GM19324 (cell line): ENCODE results near the gene FLYWCH2.
"Not testable (repeated sequence)": the region's sequence is repeated elsewhere in the genome, so short reads cannot be mapped to it uniquely, and the experiment has no call there.

Source experiments
- ATAC-seq: cut with Tn5 transposase; IDR thresholded peaks from one replicate; pipeline ENCODE4 v1.9.1; 2021; ENCODE audit warnings: mild to moderate bottlenecking, moderate library complexity; ENCODE audit not compliant: unreplicated experiment, low FRiP score

Gene FLYWCH2

DNA sequence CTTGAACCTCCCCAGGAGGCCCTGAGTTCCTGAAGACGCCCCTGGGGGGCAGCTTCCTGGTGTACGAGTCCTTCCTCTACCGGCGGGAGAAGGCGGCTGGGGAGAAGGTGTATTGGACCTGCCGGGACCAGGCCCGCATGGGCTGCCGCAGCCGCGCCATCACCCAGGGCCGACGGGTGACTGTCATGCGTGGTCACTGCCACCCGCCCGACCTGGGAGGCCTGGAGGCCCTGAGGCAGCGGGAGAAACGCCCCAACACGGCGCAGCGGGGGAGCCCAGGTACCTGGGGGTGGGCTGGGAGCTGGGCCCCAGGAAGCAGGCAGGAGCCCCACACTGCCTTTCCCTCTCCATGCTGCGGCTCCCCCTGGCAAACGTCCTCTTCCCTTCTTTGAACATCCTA is 50.7 kb downstream of the FLYWCH2 start:
- no peak for ATAC-seq

DNA sequence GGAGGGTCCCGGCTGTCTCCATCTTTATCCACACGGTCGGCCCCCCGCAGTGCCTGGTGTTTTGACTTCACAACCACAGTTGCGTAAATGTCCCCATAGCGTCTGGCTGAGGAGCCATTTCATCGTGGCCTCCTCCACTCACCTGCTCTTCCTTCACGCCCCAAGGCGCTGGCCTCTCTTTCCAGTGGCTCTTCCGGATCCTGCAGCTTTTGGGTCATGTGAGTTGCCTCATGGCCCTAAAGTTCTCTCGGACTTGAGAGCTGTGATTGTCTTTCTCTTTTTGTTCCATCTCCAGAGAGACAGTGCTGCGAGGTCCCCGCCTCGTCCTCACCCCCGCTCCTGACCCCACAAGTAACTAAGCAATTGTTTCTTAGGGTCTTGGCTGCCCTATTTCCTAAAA is 51.4 kb downstream of the FLYWCH2 start:
- ATAC-seq = no peak

DNA sequence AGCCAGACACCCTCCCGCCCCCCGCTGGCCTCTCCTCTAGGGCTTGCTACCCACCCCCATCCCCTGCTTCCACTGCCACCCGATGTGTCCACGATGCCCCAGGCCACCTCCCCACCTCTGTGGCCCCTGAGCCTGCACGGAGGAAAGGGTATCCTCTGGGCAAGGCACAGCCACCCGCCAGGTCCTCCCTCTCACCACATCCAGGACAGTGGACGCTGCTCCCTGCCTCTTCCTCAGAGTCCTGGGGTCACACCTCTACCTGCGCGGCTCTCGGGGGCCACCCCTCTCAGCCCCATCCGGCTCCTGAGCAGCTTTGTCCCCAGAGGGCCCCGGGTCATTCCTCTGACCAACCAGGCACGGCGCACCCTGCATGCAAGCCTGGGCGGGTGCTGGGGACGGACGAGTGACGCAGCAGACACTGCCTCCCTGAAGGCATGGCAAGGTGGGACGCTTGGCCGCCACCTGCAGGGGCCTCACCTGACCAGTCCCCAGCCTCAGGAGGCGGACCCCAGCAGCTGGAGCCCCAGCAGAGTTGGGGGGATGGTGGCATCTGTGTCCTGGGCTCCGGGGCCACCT is 53.5 kb downstream of the FLYWCH2 start:
- ATAC-seq = no peak

DNA sequence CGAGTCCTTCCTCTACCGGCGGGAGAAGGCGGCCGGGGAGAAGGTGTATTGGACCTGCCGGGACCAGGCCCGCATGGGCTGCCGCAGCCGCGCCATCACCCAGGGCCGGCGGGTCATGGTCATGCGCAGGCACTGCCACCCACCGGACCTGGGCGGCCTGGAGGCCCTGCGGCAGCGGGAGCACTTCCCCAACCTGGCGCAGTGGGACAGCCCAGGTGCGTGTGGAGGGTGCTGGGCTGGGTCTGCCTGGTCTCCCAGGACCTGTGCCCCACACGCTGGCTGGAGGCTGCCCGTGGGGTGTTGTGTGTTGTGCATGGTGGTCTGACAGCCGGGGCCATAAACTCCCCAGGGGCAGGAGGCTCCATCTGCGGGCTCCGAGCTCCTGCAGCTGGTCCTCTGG is 54.2 kb downstream of the FLYWCH2 start:
- ATAC-seq = no peak

DNA sequence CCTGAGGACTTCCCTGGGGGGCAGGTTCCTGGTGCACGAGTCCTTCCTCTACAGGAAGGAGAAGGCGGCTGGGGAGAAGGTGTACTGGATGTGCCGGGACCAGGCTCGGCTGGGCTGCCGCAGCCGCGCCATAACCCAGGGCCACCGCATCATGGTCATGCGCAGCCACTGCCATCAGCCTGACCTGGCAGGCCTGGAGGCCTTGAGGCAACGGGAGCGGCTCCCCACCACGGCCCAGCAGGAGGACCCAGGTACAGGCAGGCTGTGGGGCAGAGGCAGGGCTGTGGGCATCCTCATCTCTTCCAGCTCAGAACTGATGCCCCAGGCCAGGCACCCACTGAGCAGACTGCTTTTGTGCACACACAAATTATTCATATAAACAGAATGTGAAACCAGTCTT is 55.2 kb downstream of the FLYWCH2 start:
- no peak for ATAC-seq

DNA sequence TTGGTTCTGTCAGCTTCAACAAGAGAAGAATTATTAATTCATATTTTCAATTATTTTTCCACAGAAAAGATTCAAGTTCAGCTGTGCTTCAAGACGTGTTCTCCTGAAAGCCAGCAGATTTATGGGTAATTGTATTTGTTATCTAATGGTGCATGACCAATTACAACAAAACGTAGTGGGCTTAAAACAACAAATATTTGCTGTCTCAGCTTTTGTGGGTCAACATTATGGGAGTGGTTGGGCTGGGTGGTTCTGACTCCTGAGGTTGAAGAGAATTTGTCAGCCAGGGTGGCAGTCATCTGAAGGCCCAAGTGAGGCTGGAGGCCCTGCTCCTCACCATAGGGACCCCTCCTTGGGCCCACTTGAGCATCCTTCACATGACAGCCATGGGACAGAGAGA is 57.0 kb downstream of the FLYWCH2 start:
- ATAC-seq = no peak

DNA sequence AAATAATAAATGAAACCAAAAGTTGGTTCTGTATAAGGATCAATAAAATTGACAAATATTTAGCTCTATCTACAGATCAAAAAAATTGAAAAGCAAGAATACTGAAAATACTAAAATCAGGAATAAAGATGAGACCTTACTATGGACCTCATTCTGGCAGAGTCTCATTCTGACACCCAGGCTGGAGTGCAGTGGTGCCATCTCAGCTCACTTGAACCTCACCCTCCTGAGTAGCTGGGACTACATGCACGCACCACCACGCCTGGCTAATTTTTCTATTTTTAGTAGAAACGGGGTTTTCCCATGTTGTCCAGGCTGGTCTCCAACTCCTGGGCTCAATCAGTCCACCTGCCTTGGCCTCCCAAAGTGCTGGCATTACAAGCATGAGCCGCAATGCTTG is 59.0 kb downstream of the FLYWCH2 start:
- no peak for ATAC-seq

DNA sequence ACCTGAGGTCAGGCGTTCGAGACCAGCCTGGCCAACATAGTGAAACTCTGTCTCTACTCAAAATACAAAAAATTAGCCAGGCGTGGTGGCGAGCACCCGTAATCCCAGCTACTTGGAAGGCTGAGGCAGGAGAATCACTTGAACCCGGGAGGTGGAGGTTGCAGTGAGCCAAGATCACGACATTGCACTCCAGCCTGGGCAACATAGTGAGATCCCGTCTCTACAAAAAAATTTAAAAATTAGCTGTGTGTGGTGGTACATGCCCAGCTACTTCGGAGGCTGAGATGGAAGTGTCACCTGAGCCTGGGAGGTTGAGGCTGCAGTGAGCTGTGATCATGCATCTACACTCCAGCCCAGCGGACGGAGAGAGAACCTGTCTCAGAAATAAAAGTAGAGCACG is 60.7 kb downstream of the FLYWCH2 start:
- ATAC-seq = not testable (repeated sequence)

DNA sequence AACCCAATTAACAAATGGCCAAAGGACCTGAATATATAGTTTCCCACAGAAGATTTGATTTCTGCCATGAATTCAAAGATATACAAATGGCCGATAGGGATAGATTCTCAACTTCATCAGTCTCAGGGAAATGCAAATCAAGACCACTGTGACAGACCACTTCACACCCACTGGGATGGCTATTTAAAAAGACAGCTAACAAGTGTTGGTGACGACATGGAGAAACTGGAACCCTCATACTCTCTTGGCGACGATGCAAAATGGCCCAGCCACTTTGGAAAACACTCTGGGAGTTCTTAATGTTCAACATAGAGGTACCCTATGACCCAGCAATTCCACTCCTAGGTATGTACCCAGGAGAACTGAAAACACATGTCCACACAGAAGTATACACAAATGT is 63.6 kb downstream of the FLYWCH2 start:
- ATAC-seq = no peak
